Pons (tissue), 1 donor: ENCODE results near the gene HTR7.

Experiments used
- DNase-seq: peaks from one replicate; pipeline ENCODE4 v3.0.0-alpha.2; 2016; ENCODE audit warnings: low spot score

Gene HTR7

GRCh38 chr10:90804354-90804753, 53.5 kb downstream of the HTR7 start:
- no peak for DNase-seq

DNA sequence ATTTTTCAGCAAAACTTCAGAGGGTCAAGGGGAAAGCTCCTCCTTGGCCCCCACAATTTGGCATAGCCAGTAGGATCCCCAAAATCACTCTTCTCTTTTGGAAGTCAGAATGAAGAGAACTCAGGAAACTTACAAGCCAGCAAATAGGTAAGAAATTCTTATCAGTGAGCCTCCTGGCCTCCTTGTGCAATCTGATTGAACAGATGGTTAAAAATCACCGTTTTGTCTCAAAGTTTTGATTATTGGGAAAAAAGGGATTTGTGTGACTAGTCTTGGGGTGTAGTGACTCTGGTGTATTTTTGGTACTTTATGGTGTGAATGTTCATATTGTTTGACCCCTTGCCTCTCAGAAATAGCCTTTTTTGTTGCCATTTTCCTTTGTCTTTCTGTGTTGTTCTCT, 56.2 kb downstream of the HTR7 start:
- DNase-seq = no peak

DNA sequence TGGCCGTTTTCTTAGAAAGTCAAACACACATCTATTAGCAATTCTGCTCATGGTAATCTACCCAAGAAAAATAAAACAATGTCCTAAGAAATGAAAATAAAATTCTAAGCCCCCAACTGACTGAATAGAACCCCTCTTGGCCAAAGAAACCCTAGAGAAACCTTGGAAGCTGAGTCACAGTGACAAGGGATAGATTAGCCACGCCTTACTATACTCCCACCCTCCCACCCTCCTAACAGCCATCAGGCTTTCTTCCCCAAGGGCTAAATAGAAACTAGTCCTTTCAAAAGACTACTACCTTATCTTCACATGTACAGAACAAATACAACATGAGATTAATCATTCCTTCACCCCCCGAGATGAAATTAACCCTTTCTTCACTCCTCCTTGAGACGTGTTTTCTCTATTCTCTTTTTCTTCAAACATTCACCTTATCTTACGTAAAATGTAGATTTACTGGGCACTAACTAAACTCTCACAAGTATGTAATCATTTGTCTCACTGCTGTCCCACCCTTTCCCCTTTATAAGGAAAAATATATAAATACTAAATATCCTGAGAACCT, 57.5 kb downstream of the HTR7 start:
- no peak for DNase-seq

- DNase-seq = no peak
These were observed 58.7 kb downstream of the HTR7 start for GRCh38 chr10:90799172-90799571.

DNA sequence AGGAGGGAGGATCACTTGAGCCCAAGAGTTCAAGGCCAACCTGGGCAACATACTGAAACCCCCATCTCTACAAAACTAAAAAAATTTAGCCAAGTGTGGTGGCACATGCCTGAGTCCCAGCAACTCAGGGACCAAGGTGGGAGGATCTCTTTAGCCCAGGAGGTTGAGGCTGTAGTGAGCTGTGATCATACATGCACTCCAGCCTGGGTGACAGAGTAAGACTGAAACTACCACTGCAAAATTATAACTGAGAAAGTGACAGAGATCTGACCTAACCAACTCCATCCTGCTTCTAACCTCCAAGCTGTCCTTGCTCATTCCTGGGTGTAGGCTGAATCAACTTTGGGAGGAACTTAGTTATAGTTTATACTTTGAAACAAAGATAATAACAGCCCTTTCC, 59.4 kb downstream of the HTR7 start:
- DNase-seq = no peak

GRCh38 chr10:90790422-90790821, 67.4 kb downstream of the HTR7 start:
- no peak for DNase-seq

DNA sequence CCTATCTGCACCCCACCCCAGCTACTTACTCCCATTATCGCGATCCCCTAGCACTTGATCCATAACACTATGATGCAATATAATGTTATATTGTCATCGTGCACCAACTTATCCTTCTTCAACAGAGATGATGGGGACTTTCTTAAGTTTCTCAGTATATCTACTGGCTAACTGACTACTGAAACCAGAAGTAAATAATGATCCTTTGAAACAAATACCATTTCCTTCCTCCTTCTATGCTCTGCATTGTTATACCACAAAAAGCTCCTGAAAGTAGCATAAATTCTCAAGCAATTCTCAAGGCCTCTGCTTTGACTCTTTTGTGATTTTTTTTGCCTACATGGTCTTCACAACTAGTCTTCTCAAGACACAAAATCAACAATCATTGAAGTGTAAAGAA, 68.9 kb downstream of the HTR7 start:
- peak; percentile 15 for DNase-seq

DNA sequence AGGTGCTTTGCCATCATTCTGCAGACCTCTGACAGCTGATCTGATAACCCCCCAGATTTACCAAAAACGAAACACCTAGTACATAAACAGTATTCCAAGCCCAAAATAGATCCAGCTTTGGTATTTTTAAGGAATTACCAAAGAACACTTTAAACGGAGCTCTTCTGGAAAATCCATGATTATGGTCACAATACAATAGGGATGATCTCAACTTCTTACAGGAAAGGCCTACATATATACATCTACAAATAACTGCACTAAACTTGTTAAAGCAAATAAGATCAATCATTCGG, 69.7 kb downstream of the HTR7 start:
- no peak for DNase-seq

GRCh38 chr10:90787393-90788198, 70.2 kb downstream of the HTR7 start:
- DNase-seq = peak; percentile 39

DNA sequence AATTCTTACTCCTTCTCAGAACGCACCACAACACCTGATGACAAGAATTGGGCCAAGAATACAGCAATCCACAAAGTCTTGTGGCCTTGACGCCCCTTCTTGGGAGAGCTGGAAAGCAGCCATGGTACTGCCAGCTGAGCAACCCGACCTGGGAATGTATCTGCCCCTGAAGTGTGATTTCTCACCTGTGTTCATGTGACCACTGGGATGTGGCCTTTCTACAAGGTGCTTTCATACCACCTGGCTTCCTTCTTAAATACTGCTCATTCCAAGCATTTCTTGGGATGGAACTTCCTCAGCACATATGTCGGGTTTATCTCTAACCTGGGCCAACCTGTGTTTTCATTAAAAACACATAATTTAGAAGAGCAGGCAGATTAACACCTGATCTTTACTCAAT, 72.1 kb downstream of the HTR7 start:
- no peak for DNase-seq

- no peak for DNase-seq
These were observed 73.1 kb downstream of the HTR7 start for GRCh38 chr10:90784771-90785170.

DNA sequence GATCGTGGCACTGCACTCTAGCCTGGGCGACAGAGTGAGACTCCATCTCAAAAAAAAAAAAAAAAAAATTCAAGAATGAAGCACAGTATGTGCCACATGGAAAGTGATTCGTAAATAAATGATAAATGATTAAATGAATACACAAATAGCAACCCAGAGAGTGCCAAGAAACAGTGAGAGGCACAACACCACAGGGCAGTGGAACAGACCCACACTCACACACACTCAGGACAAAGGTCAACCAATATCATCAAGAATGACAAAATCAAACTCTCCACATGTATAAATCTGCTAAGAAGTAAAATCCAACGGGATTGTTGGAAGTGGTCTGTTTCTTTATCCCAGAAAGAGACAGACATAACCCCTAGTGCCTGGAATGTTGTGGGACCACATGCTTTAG, 77.4 kb downstream of the HTR7 start:
- no peak for DNase-seq

DNA sequence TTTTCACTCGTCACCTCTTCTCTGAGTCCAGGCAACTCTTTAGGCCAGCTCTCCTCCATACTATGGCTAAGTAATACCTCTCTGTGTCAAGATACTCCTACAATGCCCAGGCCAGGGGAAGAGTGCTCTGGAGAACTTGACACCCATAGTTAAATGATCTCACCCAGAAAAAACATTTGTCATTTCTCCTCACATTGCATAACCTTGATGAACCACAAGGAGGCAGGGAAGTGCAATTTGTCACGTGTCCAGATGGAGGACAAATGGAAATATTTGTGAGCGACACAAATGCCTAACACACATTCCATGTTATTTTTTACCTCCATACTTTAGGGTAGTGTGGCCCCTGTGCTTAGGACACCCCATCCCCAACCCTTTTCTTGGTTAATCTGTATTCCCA, 78.3 kb downstream of the HTR7 start:
- DNase-seq = no peak

DNA sequence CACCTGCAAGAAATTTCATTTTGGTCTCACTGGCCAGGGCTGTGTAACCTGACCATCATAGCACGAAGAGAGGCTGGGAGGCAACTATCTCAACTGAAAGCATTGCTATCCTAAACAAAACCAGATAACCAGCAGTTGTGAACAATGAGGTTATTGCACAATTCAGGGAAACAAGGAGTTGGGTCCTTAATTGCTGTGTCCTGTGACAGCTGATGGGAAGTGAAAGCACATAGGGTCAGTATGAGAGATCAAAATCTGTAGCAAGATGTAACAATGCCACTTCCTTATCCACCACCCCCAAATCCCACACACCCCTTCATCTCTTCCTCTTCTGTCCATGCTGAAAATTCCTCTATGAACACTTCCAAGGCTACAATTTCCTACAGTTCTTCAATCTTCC, 80.2 kb downstream of the HTR7 start:
- peak; percentile 49 for DNase-seq

DNA sequence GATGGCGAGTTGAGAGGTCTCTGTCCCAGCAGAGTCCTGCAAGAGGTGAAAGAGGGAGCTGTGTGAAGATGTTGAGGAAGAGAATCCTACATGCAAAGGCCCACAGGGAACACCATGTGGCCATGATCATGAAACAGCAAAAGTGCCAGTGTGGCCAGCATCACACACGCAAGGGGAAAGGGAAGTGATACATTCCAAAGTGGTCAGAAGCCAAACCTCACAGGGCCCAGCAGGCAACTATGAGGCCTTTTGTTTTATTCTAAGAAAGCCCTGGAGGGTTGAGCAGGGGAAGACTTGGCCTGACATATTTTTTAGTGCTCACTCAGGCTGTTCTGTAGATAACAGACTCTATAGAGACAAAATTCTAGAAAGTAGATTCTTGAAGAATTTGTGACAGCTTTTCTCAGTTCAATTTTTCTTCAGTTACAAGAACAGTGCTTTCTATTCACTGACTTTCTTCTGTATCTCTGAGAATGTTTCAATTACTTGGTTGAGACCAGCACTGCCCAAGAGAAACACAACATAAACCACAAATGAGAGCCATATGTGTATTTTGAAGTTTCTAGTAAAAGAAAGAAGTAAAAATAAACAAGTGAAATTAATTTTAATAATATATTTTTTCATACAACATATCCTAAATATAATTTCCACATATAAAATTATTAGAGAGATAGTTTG, 82.3 kb downstream of the HTR7 start:
- DNase-seq = peak; percentile 64

DNA sequence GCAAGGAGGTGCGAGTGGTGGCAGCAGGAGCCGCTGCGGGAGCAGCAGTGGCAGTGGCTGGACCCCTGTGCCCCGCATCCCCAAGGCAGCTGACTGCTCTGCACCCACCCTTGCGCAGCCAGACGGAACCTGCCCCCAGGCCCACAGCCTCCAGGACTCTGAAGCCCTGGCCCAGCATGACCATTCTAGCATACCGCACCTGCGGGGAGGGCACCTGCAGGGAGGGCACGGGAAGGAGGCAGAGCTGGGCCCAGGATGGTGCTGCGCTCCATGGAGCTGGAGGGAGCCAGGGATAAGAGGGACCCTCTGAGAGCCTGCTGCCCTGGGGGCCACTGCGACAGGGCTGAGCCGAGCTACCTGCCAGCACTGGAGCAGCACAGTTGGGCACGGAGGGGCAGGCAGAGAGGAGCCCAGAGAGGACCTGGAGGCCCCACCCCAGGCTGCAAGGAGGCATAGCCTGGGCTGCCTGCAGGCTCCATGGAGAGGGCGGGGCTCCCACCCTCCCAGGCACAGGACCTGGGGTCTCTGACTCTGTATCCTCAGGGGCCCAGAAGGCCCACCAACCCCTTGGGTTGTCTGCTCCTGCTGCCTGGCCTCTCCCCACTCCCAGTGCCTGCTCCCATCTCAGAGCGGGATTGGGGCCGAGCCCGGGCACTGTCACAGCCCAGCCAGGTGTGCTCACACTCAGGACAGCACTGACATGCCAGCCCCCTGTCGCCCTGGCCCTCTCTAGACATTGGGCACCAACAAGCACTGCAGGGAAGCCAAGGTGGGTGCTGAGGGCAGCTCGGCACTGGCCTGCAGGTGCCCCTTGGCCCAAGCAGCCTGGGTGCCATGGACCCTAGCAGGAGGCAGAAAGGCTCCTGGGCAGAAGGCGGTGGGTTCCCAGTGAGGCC, 87.6 kb downstream of the HTR7 start:
- no peak for DNase-seq

DNA sequence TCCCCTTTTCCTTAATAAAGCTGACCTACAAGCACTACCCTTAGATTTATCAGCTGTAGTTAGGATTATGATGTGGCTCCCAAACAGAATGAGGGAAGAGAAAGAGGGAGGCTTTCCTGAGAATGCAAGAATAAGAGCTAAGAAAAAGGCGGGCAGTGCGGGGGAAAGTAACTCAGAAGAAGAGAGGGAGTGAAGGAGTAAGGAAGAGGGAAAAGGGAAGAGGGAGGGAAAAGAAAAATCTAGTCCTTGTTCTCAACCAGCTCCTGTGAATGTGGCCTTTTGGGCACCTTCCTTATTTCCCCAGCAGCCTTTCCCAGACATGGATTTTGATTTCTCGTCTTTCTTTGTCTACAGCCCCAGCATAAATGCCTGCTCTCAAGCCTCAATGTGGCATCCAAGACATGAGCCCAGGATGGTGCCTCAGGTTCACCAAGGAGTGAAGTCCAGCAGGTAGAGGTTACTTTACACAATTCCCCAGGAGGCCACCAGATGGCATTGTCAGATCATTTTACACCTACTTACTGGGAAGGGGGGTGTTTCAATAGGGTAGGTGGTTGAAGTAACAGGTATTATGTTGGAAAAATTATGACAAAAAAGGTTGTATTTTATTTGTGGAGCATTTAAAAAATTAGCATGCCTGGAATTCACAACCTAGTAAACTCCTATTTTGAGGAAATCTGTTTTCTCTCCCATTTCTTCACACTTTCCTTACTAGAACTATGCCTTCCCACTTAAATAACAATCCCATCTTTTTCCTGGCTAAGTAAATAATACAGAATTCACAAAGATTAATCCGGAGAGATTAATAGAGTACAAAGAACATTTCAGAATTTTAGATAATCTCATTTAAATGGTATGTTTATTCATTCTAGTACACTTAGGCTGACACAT, 106.5 kb downstream of the HTR7 start:
- DNase-seq = peak; percentile 46

- no peak for DNase-seq
These were observed 111.0 kb downstream of the HTR7 start for GRCh38 chr10:90746829-90747228.

DNA sequence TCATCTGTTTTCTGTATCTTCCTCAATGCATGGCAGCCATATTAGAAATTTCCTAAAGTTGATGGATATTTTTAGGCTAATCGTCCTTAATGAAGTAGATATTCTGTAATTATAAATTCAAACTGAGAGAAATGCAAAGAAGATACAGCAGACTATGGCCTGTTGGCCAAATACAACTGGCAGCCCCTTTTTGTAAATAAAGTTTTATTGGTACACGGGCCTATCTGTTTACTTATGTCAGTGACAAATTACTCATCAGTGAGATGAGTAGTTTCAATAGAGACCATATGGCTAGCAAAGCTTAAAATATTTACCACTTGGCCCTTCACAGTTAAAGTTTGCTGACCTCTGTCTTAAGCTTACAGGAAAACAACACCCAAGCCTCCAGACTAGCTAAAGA, 112.3 kb downstream of the HTR7 start:
- no peak for DNase-seq

- DNase-seq = no peak
These were observed 114.5 kb downstream of the HTR7 start for GRCh38 chr10:90743291-90743690.

DNA sequence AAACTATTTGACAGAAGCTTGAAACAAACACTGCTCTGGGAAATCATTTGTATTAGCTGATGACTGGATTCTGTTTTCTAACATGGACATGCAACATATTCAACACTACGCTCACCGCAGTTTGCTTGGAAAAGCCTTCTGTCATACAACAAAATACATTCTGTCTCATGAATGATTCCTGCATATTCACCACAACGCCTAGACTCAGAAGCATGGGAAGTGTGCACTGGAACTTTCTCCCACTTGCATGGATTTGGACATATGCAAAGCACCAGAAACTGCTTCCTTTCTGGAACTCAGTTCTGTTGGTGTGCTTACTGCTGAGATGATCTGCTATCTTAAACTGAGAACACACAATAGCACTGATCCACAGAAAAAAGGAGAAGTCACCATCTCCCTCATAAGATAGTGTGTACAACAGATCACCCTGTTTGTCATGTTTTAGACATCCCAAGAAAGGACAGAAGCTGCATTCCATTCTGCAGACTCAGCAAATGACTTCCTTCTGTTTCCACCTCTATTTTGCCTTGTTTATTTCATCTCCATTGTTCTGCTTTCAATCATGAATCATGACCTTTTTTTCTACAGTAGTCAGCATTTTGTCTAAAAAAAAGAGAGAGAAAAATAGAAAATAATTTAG, 115.8 kb downstream of the HTR7 start:
- peak; percentile 58 for DNase-seq
